OCI-LY7 (cell line): ENCODE results near the gene PNMA8B.

Source experiments
- EZH2phosphoT487 ChIP-seq: fragments of 200-600 bp; sonication (generic); IDR thresholded peaks from 2 replicates; pipeline ENCODE4 v1.6.1; 2018; ENCODE audit warnings: low read depth, borderline replicate concordance, mild to moderate bottlenecking, mixed run types, antibody characterized with exemption, low read length, moderate library complexity, mixed read lengths
- TF ChIP-seq, protein P1 (sequence below): fragments of 200-600 bp; sonication (generic); conservative IDR thresholded peaks from 2 replicates; pipeline ENCODE4 v1.5.1; 2014; ENCODE audit warnings: mild to moderate bottlenecking, antibody characterized with exemption, low read length, moderate library complexity, mixed read lengths

- TF ChIP-seq, protein P1, sequence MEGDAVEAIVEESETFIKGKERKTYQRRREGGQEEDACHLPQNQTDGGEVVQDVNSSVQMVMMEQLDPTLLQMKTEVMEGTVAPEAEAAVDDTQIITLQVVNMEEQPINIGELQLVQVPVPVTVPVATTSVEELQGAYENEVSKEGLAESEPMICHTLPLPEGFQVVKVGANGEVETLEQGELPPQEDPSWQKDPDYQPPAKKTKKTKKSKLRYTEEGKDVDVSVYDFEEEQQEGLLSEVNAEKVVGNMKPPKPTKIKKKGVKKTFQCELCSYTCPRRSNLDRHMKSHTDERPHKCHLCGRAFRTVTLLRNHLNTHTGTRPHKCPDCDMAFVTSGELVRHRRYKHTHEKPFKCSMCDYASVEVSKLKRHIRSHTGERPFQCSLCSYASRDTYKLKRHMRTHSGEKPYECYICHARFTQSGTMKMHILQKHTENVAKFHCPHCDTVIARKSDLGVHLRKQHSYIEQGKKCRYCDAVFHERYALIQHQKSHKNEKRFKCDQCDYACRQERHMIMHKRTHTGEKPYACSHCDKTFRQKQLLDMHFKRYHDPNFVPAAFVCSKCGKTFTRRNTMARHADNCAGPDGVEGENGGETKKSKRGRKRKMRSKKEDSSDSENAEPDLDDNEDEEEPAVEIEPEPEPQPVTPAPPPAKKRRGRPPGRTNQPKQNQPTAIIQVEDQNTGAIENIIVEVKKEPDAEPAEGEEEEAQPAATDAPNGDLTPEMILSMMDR = no peak
- TF ChIP-seq EZH2phosphoT487 = no peak
Measured at GRCh38 chr19:46474211-46474610, 21.5 kb downstream of the PNMA8B start.
